Parathyroid adenoma (tissue), 2 donors: Measurements from ENCODE around the gene ARHGEF37.

Experiments used
- H2AFZ ChIP-seq: fragments of 300-600 bp; sonication (generic); one replicate; pipeline ENCODE4 v1.7.0; 2017; ENCODE audit warnings: antibody characterized with exemption, mild to moderate bottlenecking
- H3K27ac ChIP-seq: fragments of 300-600 bp; sonication (generic); one replicate; pipeline ENCODE4 v1.7.0; 2017
- H3K27me3 ChIP-seq: fragments of 300-600 bp; sonication (generic); one replicate; pipeline ENCODE4 v1.7.0; 2017; ENCODE audit warnings: low read length; ENCODE audit not compliant: control insufficient read depth, insufficient read depth
- H3K36me3 ChIP-seq: fragments of 300-600 bp; sonication (generic); one replicate; pipeline ENCODE4 v1.7.0; 2017; ENCODE audit warnings: low read length; ENCODE audit not compliant: control insufficient read depth, insufficient read depth
- H3K4me1 ChIP-seq: fragments of 300-600 bp; sonication (generic); one replicate; pipeline ENCODE4 v1.7.0; 2017; ENCODE audit warnings: control low read depth
- H3K4me2 ChIP-seq: fragments of 300-600 bp; sonication (generic); one replicate; pipeline ENCODE4 v1.7.0; 2017; ENCODE audit warnings: low read length
- H3K4me3 ChIP-seq: fragments of 300-600 bp; sonication (generic); one replicate; pipeline ENCODE4 v1.7.0; 2017; ENCODE audit warnings: low read depth, low read length
- H3K79me2 ChIP-seq: fragments of 300-600 bp; sonication (generic); one replicate; pipeline ENCODE4 v1.7.0; 2017; ENCODE audit warnings: control low read depth
- H3K9ac ChIP-seq: fragments of 300-600 bp; sonication (generic); one replicate; pipeline ENCODE4 v1.7.0; 2017; ENCODE audit warnings: mild to moderate bottlenecking
- H3K9me3 ChIP-seq: fragments of 300-600 bp; sonication (generic); one replicate; pipeline ENCODE4 v1.7.0; 2017; ENCODE audit warnings: low read length; ENCODE audit not compliant: control insufficient read depth
- TF ChIP-seq, protein P1 (sequence below): fragments of 300-600 bp; sonication (generic); IDR thresholded peaks from one replicate; pipeline ENCODE4 v1.7.0; 2017; ENCODE audit warnings: antibody characterized with exemption, mild to moderate bottlenecking
- donor health status: primary hyperparathyroidism.

Gene ARHGEF37

DNA sequence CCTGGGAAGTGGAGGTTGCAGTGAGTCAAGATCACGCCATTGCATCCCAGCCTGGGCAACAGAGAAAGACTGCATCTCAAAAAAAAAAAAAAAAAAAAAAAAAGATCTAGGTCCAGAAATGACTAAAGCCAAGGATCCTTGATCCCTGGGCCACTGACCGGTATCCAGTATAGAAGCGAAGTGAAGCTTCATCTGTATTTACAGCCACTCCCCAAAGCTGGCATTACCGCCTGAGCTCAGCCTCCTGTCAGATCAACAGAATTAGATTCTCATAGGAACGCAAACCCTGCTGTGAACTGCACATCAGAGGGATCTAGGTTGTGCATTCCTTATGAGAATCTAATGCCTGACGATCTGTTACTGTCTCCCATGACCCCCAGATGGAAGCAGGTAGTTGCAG is 39.4 kb upstream of the ARHGEF37 start:
- Histone ChIP-seq H3K79me2 (peaks cover 70% of the 10 kb centered on the region), H3K4me2 (no peak overlapping the region), H3K36me3 (no peaks in the 10 kb centered on the region), H3K9me3 (no peaks in the 10 kb centered on the region), H3K27me3 (no peaks in the 10 kb centered on the region), H3K4me1 (peaks cover 22% of the 10 kb centered on the region), H3K9ac (no peak overlapping the region), H2AFZ (no peak overlapping the region), H3K4me3 (no peak overlapping the region), H3K27ac (no peak overlapping the region)
- TF ChIP-seq, protein P1, sequence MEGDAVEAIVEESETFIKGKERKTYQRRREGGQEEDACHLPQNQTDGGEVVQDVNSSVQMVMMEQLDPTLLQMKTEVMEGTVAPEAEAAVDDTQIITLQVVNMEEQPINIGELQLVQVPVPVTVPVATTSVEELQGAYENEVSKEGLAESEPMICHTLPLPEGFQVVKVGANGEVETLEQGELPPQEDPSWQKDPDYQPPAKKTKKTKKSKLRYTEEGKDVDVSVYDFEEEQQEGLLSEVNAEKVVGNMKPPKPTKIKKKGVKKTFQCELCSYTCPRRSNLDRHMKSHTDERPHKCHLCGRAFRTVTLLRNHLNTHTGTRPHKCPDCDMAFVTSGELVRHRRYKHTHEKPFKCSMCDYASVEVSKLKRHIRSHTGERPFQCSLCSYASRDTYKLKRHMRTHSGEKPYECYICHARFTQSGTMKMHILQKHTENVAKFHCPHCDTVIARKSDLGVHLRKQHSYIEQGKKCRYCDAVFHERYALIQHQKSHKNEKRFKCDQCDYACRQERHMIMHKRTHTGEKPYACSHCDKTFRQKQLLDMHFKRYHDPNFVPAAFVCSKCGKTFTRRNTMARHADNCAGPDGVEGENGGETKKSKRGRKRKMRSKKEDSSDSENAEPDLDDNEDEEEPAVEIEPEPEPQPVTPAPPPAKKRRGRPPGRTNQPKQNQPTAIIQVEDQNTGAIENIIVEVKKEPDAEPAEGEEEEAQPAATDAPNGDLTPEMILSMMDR: no peak

DNA sequence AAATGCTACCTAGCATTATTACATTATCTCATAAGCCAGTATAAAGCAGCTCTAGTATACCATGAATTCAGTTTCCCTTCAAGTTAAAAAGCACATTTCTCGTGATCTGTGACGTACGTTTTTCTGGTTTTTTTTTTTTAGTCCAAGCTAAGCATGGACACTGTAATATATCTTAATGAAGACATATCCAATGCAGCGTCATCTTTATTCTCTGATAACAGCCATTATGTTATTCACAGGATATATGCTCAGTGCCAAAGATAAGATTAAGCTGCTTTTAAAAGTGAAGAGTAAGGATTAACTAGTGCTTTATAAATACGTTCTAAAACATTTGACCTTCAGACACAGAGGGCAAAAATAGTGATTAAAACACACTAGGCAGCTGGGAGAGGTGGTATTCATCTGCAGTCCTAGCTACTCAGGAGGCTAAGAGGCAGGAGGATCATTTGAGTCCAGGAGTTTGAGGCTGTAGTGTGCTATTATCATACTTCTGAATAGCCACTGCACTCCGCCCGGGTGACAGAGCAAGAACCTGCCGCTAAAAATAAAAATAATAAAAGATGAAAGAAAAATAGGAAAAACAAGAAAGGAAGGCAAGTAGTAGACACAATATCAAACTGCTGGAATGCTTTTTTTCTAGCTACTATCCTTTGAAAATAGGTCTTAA is 37.8 kb upstream of the ARHGEF37 start:
- H3K36me3 ChIP-seq: no peaks in the 10 kb centered on the region
- peaks cover 22% of the 10 kb centered on the region for H3K4me1 ChIP-seq
- H3K9me3 ChIP-seq: no peaks in the 10 kb centered on the region
- H3K79me2 ChIP-seq: peaks cover 72% of the 10 kb centered on the region
- TF ChIP-seq, protein P1: no peak
- no peak overlapping the region for H3K9ac ChIP-seq
- H3K4me3 ChIP-seq: no peak overlapping the region
- peak overlapping the region; percentile 45 for H3K4me2 ChIP-seq
- H3K27ac ChIP-seq: peak overlapping the region; percentile 18
- no peak overlapping the region for H2AFZ ChIP-seq
- no peaks in the 10 kb centered on the region for H3K27me3 ChIP-seq

- no peak overlapping the region for H2AFZ ChIP-seq
- no peak overlapping the region for H3K27ac ChIP-seq
- TF ChIP-seq, protein P1: no peak
- H3K4me1 ChIP-seq: peaks cover 22% of the 10 kb centered on the region
- H3K9ac ChIP-seq: no peak overlapping the region
- H3K79me2 ChIP-seq: peaks cover 76% of the 10 kb centered on the region
- H3K9me3 ChIP-seq: no peaks in the 10 kb centered on the region
- H3K4me2 ChIP-seq: peak overlapping the region; percentile 45
- no peaks in the 10 kb centered on the region for H3K27me3 ChIP-seq
- H3K36me3 ChIP-seq: no peaks in the 10 kb centered on the region
- H3K4me3 ChIP-seq: no peak overlapping the region
These were observed 37.3 kb upstream of the ARHGEF37 start for GRCh38 chr5:149544028-149544420.

DNA sequence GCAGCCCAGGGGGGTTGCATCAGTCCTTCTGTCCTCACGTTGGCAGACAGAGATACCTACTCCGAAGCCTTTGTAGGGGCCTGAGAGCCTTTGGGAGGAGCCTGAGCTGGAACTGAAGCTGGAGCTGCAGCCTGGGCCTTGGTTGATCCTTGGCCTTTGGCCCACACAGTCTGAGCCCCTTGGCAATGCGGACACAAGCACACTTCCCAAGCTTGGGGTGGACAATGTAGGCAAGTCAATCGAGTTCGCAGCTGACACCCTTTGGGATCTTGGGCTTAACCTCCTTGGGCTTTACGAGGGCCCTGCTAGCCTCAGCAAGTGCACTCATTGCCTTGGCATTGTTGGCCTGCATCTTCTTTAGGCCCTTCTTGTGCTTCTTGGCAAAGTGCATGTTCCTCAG is 36.0 kb upstream of the ARHGEF37 start:
- Histone ChIP-seq H3K9ac (no peak overlapping the region), H2AFZ (no peak overlapping the region), H3K79me2 (peaks cover 76% of the 10 kb centered on the region), H3K27me3 (no peaks in the 10 kb centered on the region), H3K4me1 (peaks cover 20% of the 10 kb centered on the region), H3K27ac (peak overlapping the region; percentile 34), H3K4me3 (no peak overlapping the region), H3K36me3 (no peaks in the 10 kb centered on the region), H3K4me2 (no peak overlapping the region), H3K9me3 (no peaks in the 10 kb centered on the region)
- TF ChIP-seq, protein P1: no peak

DNA sequence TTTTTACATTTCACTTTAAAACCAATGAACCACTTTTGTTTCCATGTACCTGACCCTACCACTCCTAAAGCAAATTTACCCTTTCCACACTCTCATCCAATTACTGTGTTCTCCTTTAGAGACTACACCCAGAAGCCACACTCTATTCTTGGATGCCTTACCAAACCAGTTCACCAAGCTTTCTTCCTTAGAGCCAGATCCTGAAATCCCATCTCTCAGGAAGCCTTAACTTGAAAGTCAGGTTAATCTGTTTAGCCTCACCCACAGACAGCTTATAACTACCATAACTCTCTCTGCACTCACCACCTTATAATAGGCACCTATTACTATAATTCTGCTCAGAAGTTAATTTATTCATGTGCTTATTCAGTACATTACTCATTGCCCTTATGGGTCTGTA is 34.3 kb upstream of the ARHGEF37 start:
- TF ChIP-seq, protein P1: no peak
- peak overlapping the region; percentile 59 for H3K4me2 ChIP-seq
- no peaks in the 10 kb centered on the region for H3K36me3 ChIP-seq
- no peak overlapping the region for H3K27ac ChIP-seq
- H3K79me2 ChIP-seq: peaks cover 69% of the 10 kb centered on the region
- H3K4me1 ChIP-seq: peaks cover 20% of the 10 kb centered on the region
- no peaks in the 10 kb centered on the region for H3K27me3 ChIP-seq
- no peak overlapping the region for H3K4me3 ChIP-seq
- no peak overlapping the region for H3K9ac ChIP-seq
- no peak overlapping the region for H2AFZ ChIP-seq
- no peaks in the 10 kb centered on the region for H3K9me3 ChIP-seq
